IMR-90 (cell line): Measurements from ENCODE around the gene FAM186B. TPM values are rescaled to one million over a fixed set of nuclear protein-coding genes. Genes with fewer than 3 reads are reported as not detected.

Source experiments
- ATAC-seq: fragments of 200-7000 bp; cut with Tn5 transposase; 2 replicates; pipeline ENCODE4 v1.9.1; 2020; ENCODE audit warnings: low read depth, mild to moderate bottlenecking, moderate library complexity
- BruUV-seq: library from RNA; stranded (reverse); fragments of 400-500 nt; replicated peaks from 2 replicates; lab custom pipeline; 2021; lab: Mats Ljungman, UMichigan
- CTCF ChIA-PET: fragments of 300-600 bp; formaldehyde crosslinking; extraction: SDS; loops from one replicate; lab custom pipeline; 2021; ENCODE audit warnings: antibody characterized with exemption; lab: Yijun Ruan, JAX
- POLR2A ChIA-PET: fragments of 300-600 bp; sonication (Branson Sonifier 250); formaldehyde crosslinking; loops from one replicate; lab custom pipeline; 2022; ENCODE audit warnings: antibody characterized with exemption; ENCODE audit not compliant: unreplicated experiment; lab: Charles Lee
- DNase-seq: peaks from one replicate; pipeline ENCODE4 v3.0.0; 2013
- H2AFZ ChIP-seq: replicated peaks from 2 replicates; pipeline ENCODE3; 2013; ENCODE audit warnings: low read length, mild to moderate bottlenecking; ENCODE audit not compliant: poor library complexity
- H2AK5ac ChIP-seq: 2 replicates; pipeline ENCODE4 v1.6.1; 2013; ENCODE audit warnings: low read depth, low read length, inconsistent platforms
- H2AK9ac ChIP-seq: replicated peaks from 2 replicates; pipeline ENCODE3; 2013; ENCODE audit warnings: mild to moderate bottlenecking, low read depth, low read length, moderate library complexity; ENCODE audit not compliant: poor library complexity
- H2BK120ac ChIP-seq: 2 replicates; pipeline ENCODE4 v1.6.1; 2013; ENCODE audit warnings: low read depth, low read length, inconsistent platforms
- H2BK15ac ChIP-seq: 3 replicates; pipeline ENCODE4 v1.6.1; 2013; ENCODE audit warnings: low read depth, low read length, inconsistent platforms
- H2BK20ac ChIP-seq: 2 replicates; pipeline ENCODE4 v1.6.1; 2013; ENCODE audit warnings: low read depth, mild to moderate bottlenecking, inconsistent platforms, low read length, moderate library complexity
- H2BK5ac ChIP-seq: 2 replicates; pipeline ENCODE4 v1.6.1; 2013; ENCODE audit warnings: mild to moderate bottlenecking, low read depth, low read length, inconsistent platforms; ENCODE audit not compliant: poor library complexity, severe bottlenecking
- H3K14ac ChIP-seq: replicated peaks from 2 replicates; pipeline ENCODE4 v1.6.1; 2013; ENCODE audit warnings: low read depth, low read length, inconsistent platforms
- H3K18ac ChIP-seq: 2 replicates; pipeline ENCODE4 v1.6.1; 2013; ENCODE audit warnings: low read depth, low read length, control low read depth
- H3K23ac ChIP-seq: 2 replicates; pipeline ENCODE4 v1.6.1; 2013; ENCODE audit warnings: low read depth, low read length, inconsistent platforms
- H3K27ac ChIP-seq: 2 replicates; pipeline ENCODE4 v1.5.1; 2013; ENCODE audit warnings: mild to moderate bottlenecking, control low read depth, low read length; ENCODE audit not compliant: insufficient read depth
- H3K27me3 ChIP-seq: 2 replicates; pipeline ENCODE4 v1.6.1; 2013; ENCODE audit warnings: low read length; ENCODE audit not compliant: control insufficient read depth, insufficient read depth
- H3K36me3 ChIP-seq: 2 replicates; pipeline ENCODE4 v1.6.1; 2013; ENCODE audit warnings: low read length, mixed read lengths; ENCODE audit not compliant: control insufficient read depth, insufficient read depth
- H3K4ac ChIP-seq: 2 replicates; pipeline ENCODE4 v1.6.1; 2013; ENCODE audit warnings: low read depth, low read length, inconsistent platforms
- H3K4me1 ChIP-seq: 2 replicates; pipeline ENCODE4 v1.6.1; 2013; ENCODE audit warnings: low read length, mixed read lengths; ENCODE audit not compliant: control insufficient read depth, insufficient read depth
- H3K4me2 ChIP-seq: 2 replicates; pipeline ENCODE4 v1.6.1; 2013; ENCODE audit warnings: low read depth, mild to moderate bottlenecking, control low read depth, low read length, moderate library complexity
- H3K4me3 ChIP-seq: 2 replicates; pipeline ENCODE4 v1.5.1; 2013; ENCODE audit warnings: low read depth, mild to moderate bottlenecking, control low read depth, low read length, moderate library complexity; ENCODE audit not compliant: insufficient read depth
- H3K56ac ChIP-seq: 2 replicates; pipeline ENCODE4 v1.6.1; 2013; ENCODE audit warnings: low read length, inconsistent platforms; ENCODE audit not compliant: insufficient read depth; ENCODE audit errors: extremely low read depth
- H3K79me1 ChIP-seq, 2 experiments: 2 replicates each; pipeline ENCODE4 v1.6.1; 2013; ENCODE audit warnings: low read length in 2 of 2, inconsistent platforms in 1 of 2, low read depth in 1 of 2
- H3K9ac ChIP-seq: 2 replicates; pipeline ENCODE4 v1.6.1; 2013; ENCODE audit warnings: low read depth, low read length, control low read depth
- H3K9me1 ChIP-seq: 2 replicates; pipeline ENCODE4 v1.6.1; 2013; ENCODE audit warnings: low read length, inconsistent platforms; ENCODE audit not compliant: insufficient read depth
- H3K9me3 ChIP-seq: 2 replicates; pipeline ENCODE4 v1.6.1; 2013; ENCODE audit warnings: low read length; ENCODE audit not compliant: control insufficient read depth, insufficient read depth
- H4K20me1 ChIP-seq: 2 replicates; pipeline ENCODE4 v1.6.1; 2013; ENCODE audit warnings: low read length, inconsistent platforms; ENCODE audit not compliant: insufficient read depth
- H4K5ac ChIP-seq: 2 replicates; pipeline ENCODE4 v1.6.1; 2013; ENCODE audit warnings: mild to moderate bottlenecking, low read depth, low read length, control low read depth
- H4K8ac ChIP-seq, 2 experiments: 2 replicates each; pipeline ENCODE4 v1.6.1; 2013; ENCODE audit warnings: low read depth in 2 of 2, low read length in 2 of 2, control low read depth in 1 of 2, inconsistent platforms in 1 of 2
- H4K91ac ChIP-seq: 2 replicates; pipeline ENCODE4 v1.6.1; 2013; ENCODE audit warnings: low read depth, low read length, inconsistent platforms; ENCODE audit not compliant: insufficient read depth
- BHLHE40 ChIP-seq: fragments of 150-350 bp; IDR thresholded peaks from 2 replicates; pipeline ENCODE4 v1.6.1; 2016; ENCODE audit warnings: mild to moderate bottlenecking, low read depth, low read length
- CEBPB ChIP-seq: IDR thresholded peaks from 2 replicates; pipeline ENCODE4 v1.6.1; 2012; ENCODE audit warnings: low read depth, low read length, improper control_type of control experiment
- CHD1 ChIP-seq: IDR thresholded peaks from 2 replicates; pipeline ENCODE4 v1.6.1; 2012; ENCODE audit warnings: low read depth, low read length, improper control_type of control experiment
- POLR2A ChIP-seq: IDR thresholded peaks from 2 replicates; pipeline ENCODE4 v1.6.1; 2012; ENCODE audit warnings: mild to moderate bottlenecking, low read depth, low read length
- WGBS, 2 experiments: methylation state at CpG; one replicate each; pipeline versions ENCODE4 v1.1.5 to v1.1.7; 2013; ENCODE audit warnings: missing lambda C conversion rate in 2 of 2; ENCODE audit not compliant: insufficient read length in 1 of 2; ENCODE audit errors: extremely low coverage in 2 of 2; 5-methylcytosine and 5-hydroxymethylcytosine counted together
- dilution Hi-C: fragments of 300-500 bp; cut with HindIII; formaldehyde crosslinking; loops from one replicate; pipeline ENCODE4 v1.14.3; 2018; ENCODE audit warnings: low sequenced_read_pairs; ENCODE audit not compliant: unreplicated experiment
- in situ Hi-C: fragments of 300-500 bp; cut with MboI; formaldehyde crosslinking; loops from 3 replicates; pipeline ENCODE4 v1.14.3; 2019; ENCODE audit warnings: low sequenced_read_pairs, inconsistent platforms, mixed read lengths
- intact Hi-C: fragments of 100-400 bp; cut with micrococcal nuclease; formaldehyde crosslinking; loops from 2 replicates; pipeline ENCODE4 v1.10.0; 2022
- polyA plus RNA-seq, 3 experiments: library from polyadenylated mRNA; depleted of rRNA; stranded (reverse); fragments of >200 nt; gene quantifications; 2 replicates each; pipeline ENCODE4 v1.2.3, GENCODE V29; 2012; ENCODE audit warnings: low replicate concordance in 1 of 3
- total RNA-seq: library from RNA; depleted of rRNA; stranded (reverse); fragments of >200 nt; gene quantifications from 2 replicates; pipeline ENCODE4 v1.2.3, GENCODE V29; 2012
- TF ChIP-seq, protein P1 (sequence below): conservative IDR thresholded peaks from 2 replicates; pipeline ENCODE4 v1.5.1; 2012; ENCODE audit warnings: mild to moderate bottlenecking, low read depth, low read length, improper control_type of control experiment

The FAM186B gene
- total and polyA plus RNA-seq, 2 of the 4 experiments (the other 2 are of a cell fraction): 0.10 to 0.18 TPM

- ATAC-seq (no peak), DNase-seq (no peak)
- no peak overlapping the region for H2BK5ac ChIP-seq
- H3K9me3 ChIP-seq: peaks cover 3% of the 10 kb centered on the region; the same call in 1 of the 2 replicates
- no peak overlapping the region for H3K18ac ChIP-seq
- CTCF ChIA-PET: no interaction called here
- H2AK9ac ChIP-seq: no peak overlapping the region
- POLR2A ChIA-PET: no interaction called here
- no peak overlapping the region for H2BK120ac ChIP-seq
- no peak overlapping the region for H4K5ac ChIP-seq
- no peak overlapping the region for H2BK15ac ChIP-seq
- no peak overlapping the region for H2AFZ ChIP-seq
- no peak overlapping the region for H3K56ac ChIP-seq
- H3K9me1 ChIP-seq: peaks cover 8% of the 10 kb centered on the region; the same call in 1 of the 2 replicates
- no peak overlapping the region for H2BK20ac ChIP-seq
- H3K4me2 ChIP-seq: no peak overlapping the region
- H3K4me3 ChIP-seq: no peak overlapping the region
- H4K8ac ChIP-seq: no peak overlapping the region
- no peak overlapping the region for H3K4ac ChIP-seq
- no peak overlapping the region for H3K23ac ChIP-seq
- no TSS peak for BruUV-seq
- H4K91ac ChIP-seq: no peak overlapping the region
- TF ChIP-seq CHD1 (no peak), BHLHE40 (no peak), CEBPB (peak; percentile 55), POLR2A (no peak)
- TF ChIP-seq, protein P1, sequence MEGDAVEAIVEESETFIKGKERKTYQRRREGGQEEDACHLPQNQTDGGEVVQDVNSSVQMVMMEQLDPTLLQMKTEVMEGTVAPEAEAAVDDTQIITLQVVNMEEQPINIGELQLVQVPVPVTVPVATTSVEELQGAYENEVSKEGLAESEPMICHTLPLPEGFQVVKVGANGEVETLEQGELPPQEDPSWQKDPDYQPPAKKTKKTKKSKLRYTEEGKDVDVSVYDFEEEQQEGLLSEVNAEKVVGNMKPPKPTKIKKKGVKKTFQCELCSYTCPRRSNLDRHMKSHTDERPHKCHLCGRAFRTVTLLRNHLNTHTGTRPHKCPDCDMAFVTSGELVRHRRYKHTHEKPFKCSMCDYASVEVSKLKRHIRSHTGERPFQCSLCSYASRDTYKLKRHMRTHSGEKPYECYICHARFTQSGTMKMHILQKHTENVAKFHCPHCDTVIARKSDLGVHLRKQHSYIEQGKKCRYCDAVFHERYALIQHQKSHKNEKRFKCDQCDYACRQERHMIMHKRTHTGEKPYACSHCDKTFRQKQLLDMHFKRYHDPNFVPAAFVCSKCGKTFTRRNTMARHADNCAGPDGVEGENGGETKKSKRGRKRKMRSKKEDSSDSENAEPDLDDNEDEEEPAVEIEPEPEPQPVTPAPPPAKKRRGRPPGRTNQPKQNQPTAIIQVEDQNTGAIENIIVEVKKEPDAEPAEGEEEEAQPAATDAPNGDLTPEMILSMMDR: no peak
- H3K4me1 ChIP-seq: peaks cover 2% of the 10 kb centered on the region; the same call in 1 of the 2 replicates
- no peak overlapping the region for H2AK5ac ChIP-seq
- in situ Hi-C loops (no loop called here), dilution Hi-C loops (no loop called here), intact Hi-C loops (no loop called here)
- H3K9ac ChIP-seq: no peak overlapping the region
- H3K36me3 ChIP-seq: peaks cover 4% of the 10 kb centered on the region; the same call in 1 of the 2 replicates
- H4K20me1 ChIP-seq: no peaks in the 10 kb centered on the region
- H3K27ac ChIP-seq: no peak overlapping the region
- WGBS, 2 experiments: 80% methylated on average over 1 of the region's 11 CpGs; no CpG with 5 or more reads in 1 of the 2 experiments
- peaks cover 0 to 12% of the 10 kb centered on the region in 2 experiments; a peak in 1 of 4 replicates for H3K79me1 ChIP-seq
- no peaks in the 10 kb centered on the region for H3K27me3 ChIP-seq
- H3K14ac ChIP-seq: no peak overlapping the region
These were observed 18.1 kb downstream of the FAM186B start for GRCh38 chr12:49587174-49587908.
